Mammary epithelial cell (primary cell): ENCODE results near the gene KIF26B.

Experiments
- CTCF ChIP-seq, 2 donors: IDR thresholded peaks in 1 of 2; conservative IDR thresholded peaks in 1 of 2; 2 replicates each; pipeline ENCODE4 v1.5.1; 2011 to 2012; ENCODE audit warnings: inconsistent platforms in 2 of 2, low read length in 2 of 2, mild to moderate bottlenecking in 2 of 2, control low read depth in 1 of 2, low read depth in 1 of 2; ENCODE audit not compliant: insufficient read depth in 1 of 2; ENCODE audit errors: extremely low read depth in 1 of 2
- EZH2 ChIP-seq: IDR thresholded peaks from 2 replicates; pipeline ENCODE4 v1.6.1; 2012; ENCODE audit warnings: low read length, inconsistent platforms, borderline replicate concordance

- no peak for TF ChIP-seq CTCF (conservative IDR thresholded peaks at IDR 0.05 in 1 of 2, IDR thresholded peaks at IDR 0.05 in 1 of 2; ENCODE audit: extremely low read depth in 1 of 2, insufficient read depth in 1 of 2, low read depth in 1 of 2, low read length in 2 of 2)
- TF ChIP-seq EZH2, result no peak
Measured at GRCh38 chr1:245677461-245678240, 522.9 kb downstream of the KIF26B start.
